MM.1S (cell line): ENCODE data around the gene KBTBD13.
"Not testable (repeated sequence)": the region's sequence is repeated elsewhere in the genome, so short reads cannot be mapped to it uniquely, and the experiment has no call there.

ENCODE experiments used
- DNase-seq: peaks from one replicate; pipeline ENCODE4 v3.0.0-alpha.2; 2015
- H2AFZ ChIP-seq: fragments of 300-600 bp; sonication (generic); 2 replicates; pipeline ENCODE4 v1.6.0; 2016; ENCODE audit warnings: antibody characterized with exemption, low read length
- H3F3A ChIP-seq: fragments of 300-600 bp; sonication (generic); 2 replicates; pipeline ENCODE4 v1.6.1; 2016; ENCODE audit warnings: mild to moderate bottlenecking, antibody characterized with exemption, low read length, moderate library complexity, mixed read lengths; ENCODE audit not compliant: insufficient read depth
- H3K27ac ChIP-seq: fragments of 300-600 bp; sonication (generic); 2 replicates; pipeline ENCODE4 v1.5.1; 2016; ENCODE audit warnings: mild to moderate bottlenecking, low read length
- H3K27me3 ChIP-seq: fragments of 300-600 bp; sonication (generic); replicated peaks from 2 replicates; pipeline ENCODE4 v1.6.0; 2016; ENCODE audit warnings: low read length; ENCODE audit not compliant: insufficient read depth
- H3K36me3 ChIP-seq: fragments of 300-600 bp; sonication (generic); replicated peaks from 2 replicates; pipeline ENCODE4 v1.6.1; 2016; ENCODE audit warnings: mild to moderate bottlenecking, low read length, mixed read lengths; ENCODE audit not compliant: insufficient read depth
- H3K4me1 ChIP-seq: fragments of 300-600 bp; sonication (generic); 2 replicates; pipeline ENCODE4 v1.6.1; 2016; ENCODE audit warnings: low read length, mixed read lengths
- H3K4me2 ChIP-seq: fragments of 300-600 bp; sonication (generic); 2 replicates; pipeline ENCODE4 v1.6.0; 2016; ENCODE audit warnings: low read depth, low read length
- H3K4me3 ChIP-seq: fragments of 300-600 bp; sonication (generic); 2 replicates; pipeline ENCODE4 v1.5.1; 2016; ENCODE audit warnings: low read length, mixed read lengths
- H3K79me2 ChIP-seq: fragments of 300-600 bp; sonication (generic); 2 replicates; pipeline ENCODE4 v1.6.1; 2016; ENCODE audit warnings: mixed run types, low read length, mixed read lengths
- H3K9ac ChIP-seq: fragments of 300-600 bp; sonication (generic); 2 replicates; pipeline ENCODE4 v1.6.1; 2016; ENCODE audit warnings: low read length, mixed read lengths
- H3K9me2 ChIP-seq: fragments of 300-600 bp; sonication (generic); replicated peaks from 2 replicates; pipeline ENCODE4 v1.6.1; 2016; ENCODE audit warnings: mild to moderate bottlenecking, low read length, mixed read lengths; ENCODE audit not compliant: insufficient read depth
- H3K9me3 ChIP-seq: fragments of 300-600 bp; sonication (generic); replicated peaks from 2 replicates; pipeline ENCODE4 v1.6.1; 2016; ENCODE audit warnings: mild to moderate bottlenecking, low read length, mixed read lengths; ENCODE audit not compliant: insufficient read depth
- H4K20me1 ChIP-seq: fragments of 300-600 bp; sonication (generic); 2 replicates; pipeline ENCODE4 v1.6.1; 2016; ENCODE audit warnings: mild to moderate bottlenecking, low read length, moderate library complexity, mixed read lengths; ENCODE audit not compliant: insufficient read depth
- EZH2 ChIP-seq: fragments of 300-600 bp; sonication (generic); optimal IDR thresholded peaks from 2 replicates; pipeline ENCODE3; 2017; ENCODE audit warnings: low read depth, mild to moderate bottlenecking, antibody characterized with exemption, low read length, mixed read lengths
- EZH2phosphoT487 ChIP-seq: fragments of 300-600 bp; sonication (generic); IDR thresholded peaks from 2 replicates; pipeline ENCODE4 v1.6.1; 2018; ENCODE audit warnings: antibody characterized with exemption, low read length
- TF ChIP-seq, protein P1 (sequence below): fragments of 300-600 bp; sonication (generic); IDR thresholded peaks from 2 replicates; pipeline ENCODE4 v1.5.1; 2016; ENCODE audit warnings: antibody characterized with exemption, low read length, mixed read lengths

The KBTBD13 gene

DNA sequence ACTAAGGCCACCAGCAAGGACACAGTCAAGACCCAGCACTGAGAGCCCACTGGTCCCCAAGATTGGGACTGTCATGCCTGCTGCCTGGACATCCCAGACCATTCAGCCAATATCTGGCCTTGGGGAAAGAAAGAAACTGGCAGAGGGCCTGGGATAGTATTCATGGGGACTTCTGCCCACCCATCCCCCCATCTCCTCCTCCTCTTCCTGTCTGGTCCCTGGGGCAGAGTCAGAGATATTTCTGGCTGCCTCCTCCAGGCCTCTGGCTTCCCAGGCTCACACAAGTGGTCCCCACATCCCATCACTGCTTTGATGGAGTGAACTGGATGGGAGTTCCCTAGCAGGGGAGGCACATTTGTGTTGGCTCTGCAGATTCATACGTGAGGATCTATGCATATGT is 4.5 kb upstream of the KBTBD13 start:
- H3F3A ChIP-seq, result no peaks in the 10 kb centered on the region
- H3K79me2 ChIP-seq, result no peaks in the 10 kb centered on the region
- H3K9me2 ChIP-seq, result no peaks in the 10 kb centered on the region
- no peak overlapping the region for H2AFZ ChIP-seq
- H3K4me2 ChIP-seq, result no peak overlapping the region
- H4K20me1 ChIP-seq, result no peaks in the 10 kb centered on the region
- peaks cover 1% of the 10 kb centered on the region; the same call in 1 of the 2 replicates for H3K27me3 ChIP-seq
- TF ChIP-seq EZH2 (no peak), EZH2phosphoT487 (no peak)
- TF ChIP-seq, protein P1, sequence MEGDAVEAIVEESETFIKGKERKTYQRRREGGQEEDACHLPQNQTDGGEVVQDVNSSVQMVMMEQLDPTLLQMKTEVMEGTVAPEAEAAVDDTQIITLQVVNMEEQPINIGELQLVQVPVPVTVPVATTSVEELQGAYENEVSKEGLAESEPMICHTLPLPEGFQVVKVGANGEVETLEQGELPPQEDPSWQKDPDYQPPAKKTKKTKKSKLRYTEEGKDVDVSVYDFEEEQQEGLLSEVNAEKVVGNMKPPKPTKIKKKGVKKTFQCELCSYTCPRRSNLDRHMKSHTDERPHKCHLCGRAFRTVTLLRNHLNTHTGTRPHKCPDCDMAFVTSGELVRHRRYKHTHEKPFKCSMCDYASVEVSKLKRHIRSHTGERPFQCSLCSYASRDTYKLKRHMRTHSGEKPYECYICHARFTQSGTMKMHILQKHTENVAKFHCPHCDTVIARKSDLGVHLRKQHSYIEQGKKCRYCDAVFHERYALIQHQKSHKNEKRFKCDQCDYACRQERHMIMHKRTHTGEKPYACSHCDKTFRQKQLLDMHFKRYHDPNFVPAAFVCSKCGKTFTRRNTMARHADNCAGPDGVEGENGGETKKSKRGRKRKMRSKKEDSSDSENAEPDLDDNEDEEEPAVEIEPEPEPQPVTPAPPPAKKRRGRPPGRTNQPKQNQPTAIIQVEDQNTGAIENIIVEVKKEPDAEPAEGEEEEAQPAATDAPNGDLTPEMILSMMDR, result no peak
- no peak for DNase-seq
- no peak overlapping the region for H3K4me3 ChIP-seq
- no peak overlapping the region for H3K27ac ChIP-seq
- H3K4me1 ChIP-seq, result no peaks in the 10 kb centered on the region
- no peak overlapping the region for H3K9ac ChIP-seq
- no peaks in the 10 kb centered on the region for H3K36me3 ChIP-seq
- no peaks in the 10 kb centered on the region for H3K9me3 ChIP-seq

DNA sequence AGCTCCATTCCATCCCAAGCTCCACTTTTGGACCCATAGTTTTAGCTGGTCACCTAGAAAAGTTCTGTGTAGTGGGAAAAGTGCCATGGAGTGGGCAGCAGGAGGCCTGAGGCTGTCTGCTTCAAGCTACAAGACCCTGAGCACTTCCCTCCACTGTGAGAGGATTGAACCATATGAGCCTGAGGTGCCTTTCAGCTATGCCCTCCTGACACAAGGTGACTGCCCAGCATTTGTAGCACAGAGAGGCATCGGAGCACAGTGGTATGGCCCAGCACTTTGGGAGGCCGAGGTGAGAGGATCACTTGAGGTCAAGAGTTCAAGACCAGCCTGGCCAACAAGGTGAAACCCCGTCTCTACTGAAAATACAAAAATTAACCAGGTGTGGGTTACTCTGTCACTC is 3.9 kb upstream of the KBTBD13 start:
- H3K27ac ChIP-seq, result no peak overlapping the region
- no peaks in the 10 kb centered on the region for H3K36me3 ChIP-seq
- TF ChIP-seq EZH2 (no peak), EZH2phosphoT487 (no peak)
- TF ChIP-seq, protein P1, result no peak
- H3K79me2 ChIP-seq, result no peaks in the 10 kb centered on the region
- H3K27me3 ChIP-seq, result no peaks in the 10 kb centered on the region
- H2AFZ ChIP-seq, result no peak overlapping the region
- no peak overlapping the region for H3K9ac ChIP-seq
- H3K4me2 ChIP-seq, result no peak overlapping the region
- no peaks in the 10 kb centered on the region for H3K9me2 ChIP-seq
- no peak for DNase-seq
- no peaks in the 10 kb centered on the region for H3K9me3 ChIP-seq
- H4K20me1 ChIP-seq, result no peaks in the 10 kb centered on the region
- H3K4me3 ChIP-seq, result no peak overlapping the region
- H3K4me1 ChIP-seq, result no peaks in the 10 kb centered on the region
- H3F3A ChIP-seq, result no peaks in the 10 kb centered on the region

DNA sequence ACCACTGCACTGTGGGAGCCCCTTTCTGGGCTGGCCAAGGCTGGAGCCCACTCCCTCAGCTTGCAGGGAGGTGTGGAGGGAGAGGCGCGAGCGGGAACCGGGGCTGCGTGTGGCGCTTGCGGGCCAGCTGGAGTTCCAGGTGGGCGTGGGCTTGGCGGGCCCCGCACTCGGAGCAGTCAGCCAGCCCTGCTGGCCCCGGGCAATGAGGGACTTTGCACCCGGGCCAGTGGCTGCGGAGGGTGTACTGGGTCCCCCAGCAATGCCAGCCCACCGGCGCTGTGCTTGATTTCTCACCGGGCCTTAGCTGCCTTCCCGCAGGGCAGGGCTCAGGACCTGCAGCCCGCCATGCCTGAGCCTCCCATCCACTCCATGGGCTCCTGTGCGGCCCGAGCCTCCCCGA is 1.6 kb upstream of the KBTBD13 start:
- not testable (repeated sequence) for H3K4me1 ChIP-seq, H3K27me3 ChIP-seq, H3K9ac ChIP-seq, H3K36me3 ChIP-seq, H4K20me1 ChIP-seq, H3K4me3 ChIP-seq, H3K4me2 ChIP-seq, DNase-seq, H3K27ac ChIP-seq, H3K9me2 ChIP-seq, H3K79me2 ChIP-seq, H2AFZ ChIP-seq, H3F3A ChIP-seq, H3K9me3 ChIP-seq

DNA sequence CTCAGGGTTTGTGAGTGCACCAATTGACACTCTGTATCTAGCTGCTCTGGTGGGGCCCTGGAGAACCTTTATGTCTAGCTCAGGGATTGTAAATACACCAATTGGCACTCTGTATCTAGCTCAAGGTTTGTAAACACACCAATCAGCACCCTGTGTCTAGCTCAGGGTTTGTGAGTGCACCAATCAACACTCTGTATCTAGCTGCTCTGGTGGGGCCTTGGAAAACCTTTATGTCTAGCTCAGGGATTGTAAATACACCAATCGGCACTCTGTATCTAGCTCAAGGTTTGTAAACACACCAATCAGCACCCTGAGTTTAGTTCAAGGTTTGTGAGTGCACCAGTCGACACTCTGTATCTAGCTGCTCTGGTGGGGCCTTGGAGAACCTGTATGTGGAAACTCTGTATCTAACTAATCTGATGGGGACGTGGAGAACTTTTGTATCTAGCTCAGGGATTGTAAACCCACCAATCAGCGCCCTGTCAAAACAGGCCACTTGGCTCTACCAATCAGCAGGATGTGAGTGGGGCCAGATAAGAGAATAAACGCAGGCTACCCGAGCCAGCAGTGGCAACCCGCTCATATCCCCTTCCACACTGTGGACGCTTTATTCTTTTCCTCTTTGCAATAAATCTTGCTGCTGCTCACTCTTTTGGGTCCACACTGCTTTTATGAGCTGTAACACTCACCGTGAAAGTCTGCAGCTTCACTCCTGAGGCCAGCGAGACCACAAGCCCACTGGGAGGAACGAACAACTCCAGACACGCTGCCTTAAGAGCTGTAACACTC is 745 bp upstream of the KBTBD13 start:
- not testable (repeated sequence) for H3K4me2 ChIP-seq, H3K9ac ChIP-seq, H4K20me1 ChIP-seq, H2AFZ ChIP-seq, H3K9me3 ChIP-seq, H3K4me1 ChIP-seq, H3K79me2 ChIP-seq, H3K4me3 ChIP-seq, H3K9me2 ChIP-seq, H3K27ac ChIP-seq, H3F3A ChIP-seq, H3K36me3 ChIP-seq, DNase-seq, H3K27me3 ChIP-seq
